Neutrophil (primary cell): ENCODE results near the gene PTGS2.

Experiments used
- H3K27ac ChIP-seq: fragments of 200-600 bp; sonication (generic); 2 replicates; pipeline ENCODE4 v1.5.1; 2016; ENCODE audit warnings: mild to moderate bottlenecking, moderate library complexity
- H3K27me3 ChIP-seq: fragments of 200-600 bp; sonication (generic); 2 replicates; pipeline ENCODE4 v1.6.0; 2016; ENCODE audit warnings: mild to moderate bottlenecking
- H3K36me3 ChIP-seq: fragments of 200-600 bp; sonication (generic); 2 replicates; pipeline ENCODE4 v1.5.1; 2017
- H3K4me1 ChIP-seq, 2 experiments: fragments of 200-600 bp in 1 of 2; sonication (generic) in 1 of 2; 1 replicate in 1 of 2; 2 replicates in 1 of 2; pipeline versions ENCODE4 v1.5.1 to v1.6.1; 2013 to 2016; ENCODE audit warnings: low read depth in 1 of 2, low read length in 1 of 2, mild to moderate bottlenecking in 1 of 2, moderate library complexity in 1 of 2; ENCODE audit not compliant: control insufficient read depth in 1 of 2, insufficient read depth in 1 of 2
- H3K4me3 ChIP-seq, 2 experiments: fragments of 200-600 bp in 1 of 2; sonication (generic) in 1 of 2; 1 replicate in 1 of 2; 2 replicates in 1 of 2; pipeline ENCODE4 v1.5.1; 2013 to 2016; ENCODE audit warnings: low read depth in 1 of 2, low read length in 1 of 2, mild to moderate bottlenecking in 1 of 2, moderate library complexity in 1 of 2
- H3K9me3 ChIP-seq: fragments of 200-600 bp; sonication (generic); 2 replicates; pipeline ENCODE4 v1.5.1; 2016
- TF ChIP-seq, protein P1 (sequence below): fragments of 200-600 bp; sonication (generic); IDR thresholded peaks from 2 replicates; pipeline ENCODE4 v1.5.1; 2016; ENCODE audit warnings: antibody characterized with exemption

PTGS2 gene

DNA sequence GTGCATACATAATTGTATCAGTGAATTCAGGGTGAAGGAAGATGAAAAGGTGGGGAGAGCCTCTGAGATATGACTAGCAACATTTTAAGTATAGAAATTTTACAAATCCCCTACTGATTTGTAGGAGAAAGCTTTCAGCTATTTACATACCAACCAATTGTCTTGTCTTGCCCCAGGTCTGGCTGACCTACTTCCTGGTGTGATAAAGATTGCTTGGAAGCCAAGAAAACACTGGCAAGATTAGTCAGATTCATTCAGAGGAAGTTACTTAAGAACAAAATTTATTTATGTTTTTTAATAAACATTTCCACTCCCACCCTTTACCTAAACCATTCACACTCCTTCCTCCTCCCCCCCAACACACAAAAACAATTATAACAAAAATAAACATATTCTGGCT is 17.5 kb downstream of the PTGS2 start:
- no peak overlapping the region for H3K27ac ChIP-seq
- TF ChIP-seq, protein P1, sequence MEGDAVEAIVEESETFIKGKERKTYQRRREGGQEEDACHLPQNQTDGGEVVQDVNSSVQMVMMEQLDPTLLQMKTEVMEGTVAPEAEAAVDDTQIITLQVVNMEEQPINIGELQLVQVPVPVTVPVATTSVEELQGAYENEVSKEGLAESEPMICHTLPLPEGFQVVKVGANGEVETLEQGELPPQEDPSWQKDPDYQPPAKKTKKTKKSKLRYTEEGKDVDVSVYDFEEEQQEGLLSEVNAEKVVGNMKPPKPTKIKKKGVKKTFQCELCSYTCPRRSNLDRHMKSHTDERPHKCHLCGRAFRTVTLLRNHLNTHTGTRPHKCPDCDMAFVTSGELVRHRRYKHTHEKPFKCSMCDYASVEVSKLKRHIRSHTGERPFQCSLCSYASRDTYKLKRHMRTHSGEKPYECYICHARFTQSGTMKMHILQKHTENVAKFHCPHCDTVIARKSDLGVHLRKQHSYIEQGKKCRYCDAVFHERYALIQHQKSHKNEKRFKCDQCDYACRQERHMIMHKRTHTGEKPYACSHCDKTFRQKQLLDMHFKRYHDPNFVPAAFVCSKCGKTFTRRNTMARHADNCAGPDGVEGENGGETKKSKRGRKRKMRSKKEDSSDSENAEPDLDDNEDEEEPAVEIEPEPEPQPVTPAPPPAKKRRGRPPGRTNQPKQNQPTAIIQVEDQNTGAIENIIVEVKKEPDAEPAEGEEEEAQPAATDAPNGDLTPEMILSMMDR = no peak
- peaks cover 30 to 33% of the 10 kb centered on the region in 2 experiments for H3K4me1 ChIP-seq
- no peaks in the 10 kb centered on the region for H3K9me3 ChIP-seq
- H3K36me3 ChIP-seq = no peaks in the 10 kb centered on the region
- H3K27me3 ChIP-seq = no peaks in the 10 kb centered on the region
- H3K4me3 ChIP-seq = no peak overlapping the region

DNA sequence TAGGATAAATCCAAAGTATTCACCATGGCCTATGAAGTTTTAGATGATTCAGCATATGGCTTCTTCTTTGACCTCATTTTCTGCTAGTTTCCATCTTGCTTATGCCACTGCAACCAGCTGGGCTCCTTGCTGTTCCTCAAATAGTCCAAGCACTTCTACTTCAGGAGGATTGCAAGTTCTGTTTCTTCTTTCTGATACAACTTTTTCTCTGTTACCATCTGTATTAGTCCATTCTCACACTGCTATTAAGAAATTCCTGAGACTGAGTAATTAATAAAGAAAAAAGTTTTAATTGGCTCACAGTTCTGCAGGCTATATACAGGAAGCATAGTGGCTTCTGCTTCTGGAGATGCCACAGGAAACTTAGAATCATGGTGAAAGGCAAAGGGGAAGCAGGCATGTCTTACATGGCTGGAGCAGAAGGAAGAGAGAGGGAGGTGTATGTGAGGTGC is 20.3 kb downstream of the PTGS2 start:
- Histone ChIP-seq H3K4me1 (peaks cover 57 to 61% of the 10 kb centered on the region in 2 experiments), H3K4me3 (no peak overlapping the region), H3K27ac (peak overlapping the region; percentile 86), H3K36me3 (no peaks in the 10 kb centered on the region), H3K27me3 (no peaks in the 10 kb centered on the region), H3K9me3 (no peaks in the 10 kb centered on the region)
- TF ChIP-seq, protein P1 = no peak

DNA sequence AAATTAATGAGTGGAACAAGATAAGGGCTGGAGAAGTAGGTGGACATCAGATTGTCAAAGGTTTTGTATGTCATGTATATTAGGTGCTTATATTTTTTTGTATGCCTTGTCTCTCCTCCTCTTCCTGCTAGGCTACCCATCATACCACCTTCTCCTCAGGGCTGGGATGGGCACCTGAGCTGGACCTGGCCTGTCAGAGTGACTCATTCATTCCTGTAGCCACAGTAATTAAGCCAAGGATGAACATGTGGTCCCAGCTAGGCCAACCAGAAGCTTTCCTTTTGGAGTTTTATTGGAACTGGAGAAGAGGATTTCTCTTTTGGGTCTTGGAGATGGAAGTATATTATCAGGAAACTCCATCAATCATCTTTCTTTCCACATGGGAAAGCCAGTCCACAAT is 21.2 kb downstream of the PTGS2 start:
- Histone ChIP-seq H3K4me1 (peaks cover 66 to 70% of the 10 kb centered on the region in 2 experiments), H3K27ac (peak overlapping the region; percentile 86)
- TF ChIP-seq, protein P1 = no peak

DNA sequence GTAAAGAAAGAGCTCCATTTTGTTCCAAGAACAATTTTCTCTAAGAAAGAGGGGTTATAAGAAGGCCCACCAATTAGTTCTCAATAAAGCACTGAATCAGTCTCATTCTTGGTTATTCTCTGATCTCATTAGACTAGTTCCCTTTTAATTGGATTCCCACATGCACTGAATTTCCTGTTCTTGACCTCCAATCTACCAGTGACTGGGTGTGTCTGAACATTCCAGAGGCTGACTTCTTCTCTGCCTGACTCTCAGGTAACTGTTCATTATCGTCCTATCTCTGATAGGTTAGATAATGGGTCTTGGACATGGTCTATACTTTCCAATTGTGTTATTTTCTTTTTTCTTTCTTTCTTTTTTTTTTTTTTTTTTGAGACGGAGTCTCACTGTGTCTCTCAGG is 22.7 kb downstream of the PTGS2 start:
- Histone ChIP-seq H3K4me3 (no peak overlapping the region), H3K9me3 (no peaks in the 10 kb centered on the region), H3K36me3 (no peaks in the 10 kb centered on the region), H3K4me1 (peaks cover 82 to 85% of the 10 kb centered on the region in 2 experiments), H3K27me3 (no peaks in the 10 kb centered on the region), H3K27ac (peak overlapping the region; percentile 96)
- TF ChIP-seq, protein P1 = no peak

More for the DNA sequence above, 21.2 kb downstream of the PTGS2 start:
- H3K27me3 ChIP-seq = no peaks in the 10 kb centered on the region
- H3K36me3 ChIP-seq = no peaks in the 10 kb centered on the region
- no peaks in the 10 kb centered on the region for H3K9me3 ChIP-seq
- H3K4me3 ChIP-seq = no peak overlapping the region

DNA sequence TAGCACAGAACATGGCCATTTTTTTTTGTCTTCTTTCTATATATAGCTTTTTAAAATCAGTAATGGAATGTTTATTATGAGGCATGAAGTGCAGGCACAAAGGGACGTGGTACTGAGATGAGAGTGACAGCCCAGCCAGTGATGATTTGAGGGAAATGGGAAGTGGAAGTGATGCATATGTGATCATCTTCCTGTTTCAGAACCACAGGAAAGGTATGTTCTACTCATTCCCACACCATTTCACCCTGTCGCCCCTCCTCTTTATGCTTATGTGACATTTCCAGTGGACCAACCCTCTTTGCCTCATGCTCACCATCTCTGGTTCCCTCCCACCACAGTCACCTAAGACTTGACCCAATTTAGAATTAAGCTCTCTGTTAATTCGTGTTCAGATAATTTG is 24.3 kb downstream of the PTGS2 start:
- H3K4me3 ChIP-seq = peak overlapping the region; percentile 34 to 39
- H3K36me3 ChIP-seq = no peaks in the 10 kb centered on the region
- peak overlapping the region; percentile 96 for H3K27ac ChIP-seq
- H3K4me1 ChIP-seq = peaks cover 83% of the 10 kb centered on the region in 2 experiments
- H3K27me3 ChIP-seq = no peaks in the 10 kb centered on the region
- TF ChIP-seq, protein P1 = no peak
- H3K9me3 ChIP-seq = no peaks in the 10 kb centered on the region

DNA sequence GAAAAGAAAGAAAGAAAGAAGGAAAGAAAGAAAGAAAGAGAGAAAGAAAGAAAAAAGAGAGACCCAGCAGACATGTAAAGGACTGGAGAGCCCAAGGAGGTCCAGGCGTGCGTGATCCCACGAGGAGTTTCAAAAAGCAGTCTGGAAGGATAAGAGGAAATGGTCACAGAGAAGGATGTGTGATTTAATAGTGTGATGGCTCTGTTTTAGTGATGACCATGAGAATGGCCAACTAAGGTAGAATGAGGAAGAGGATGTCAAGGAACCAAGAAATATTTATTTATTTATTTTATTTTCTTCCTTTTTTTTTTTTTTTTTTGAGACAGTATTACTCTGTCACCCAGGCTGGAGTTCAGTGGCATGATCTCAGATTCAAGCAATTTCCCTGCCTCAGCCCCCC is 25.5 kb downstream of the PTGS2 start:
- Histone ChIP-seq H3K9me3 (no peaks in the 10 kb centered on the region), H3K4me1 (peaks cover 71 to 72% of the 10 kb centered on the region in 2 experiments), H3K4me3 (peak overlapping the region in 1 of 2 experiments; percentile 34), H3K36me3 (no peaks in the 10 kb centered on the region), H3K27me3 (no peaks in the 10 kb centered on the region), H3K27ac (peak overlapping the region; percentile 96)
- TF ChIP-seq, protein P1 = no peak
